ENCODE measurements around the gene TMEM220. TPM values are rescaled to one million over a fixed set of nuclear protein-coding genes. Genes with fewer than 3 reads are reported as not detected.

Gene TMEM220
- total and polyA plus RNA-seq, 2 experiments from 2014 or later = 3.1 to 7.8 TPM

DNA sequence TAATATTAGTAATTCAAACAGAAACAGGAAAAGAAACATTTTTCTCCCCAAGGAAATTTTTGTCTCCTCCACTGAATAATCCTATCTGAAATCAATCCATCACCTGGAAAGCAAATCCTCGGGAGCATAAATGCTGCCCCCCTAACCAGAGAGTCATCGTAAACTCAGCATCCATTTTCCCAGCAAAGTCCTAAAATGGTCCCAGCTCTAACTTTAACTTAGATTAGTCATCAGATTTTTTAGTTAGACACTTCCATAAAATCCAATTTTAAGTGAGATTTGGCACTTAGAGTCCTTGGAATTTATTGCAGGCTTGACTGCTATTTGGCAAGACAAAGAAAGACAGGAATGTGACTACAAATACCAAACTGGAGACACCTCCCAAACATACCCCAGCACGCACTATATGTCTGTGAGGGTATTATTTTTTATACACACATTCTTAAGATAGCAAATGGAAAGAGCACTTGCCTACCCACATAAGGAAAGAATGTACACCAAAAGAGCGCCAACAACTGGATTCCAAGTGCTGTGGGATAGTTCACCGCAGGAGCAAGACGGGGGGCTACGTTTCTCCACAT lies 47.9 kb downstream of the TMEM220 start (continued):
- TF ChIP-seq JUNB (IDR thresholded peaks at IDR 0.05; ENCODE audit: unreplicated experiment) (no peak), NANOG (IDR thresholded peaks at IDR 0.05; ENCODE audit: borderline replicate concordance) (no peak), POLR2AphosphoS5 (IDR thresholded peaks at IDR 0.05; ENCODE audit: low read depth) (no peak), EZH2phosphoT487 (IDR thresholded peaks at IDR 0.05; ENCODE audit: unreplicated experiment) (no peak), STAT1 (IDR thresholded peaks at IDR 0.05; ENCODE audit: unreplicated experiment) (no peak), ZNF114 (CRISPR knock-in tag; IDR thresholded peaks at IDR 0.05) (no peak), ZNF331 (CRISPR knock-in tag; IDR thresholded peaks at IDR 0.05; ENCODE audit: low read depth) (no peak), EZH2 (IDR thresholded peaks at IDR 0.05; ENCODE audit: low read depth, unreplicated experiment) (no peak)
- TF ChIP-seq, protein P1, sequence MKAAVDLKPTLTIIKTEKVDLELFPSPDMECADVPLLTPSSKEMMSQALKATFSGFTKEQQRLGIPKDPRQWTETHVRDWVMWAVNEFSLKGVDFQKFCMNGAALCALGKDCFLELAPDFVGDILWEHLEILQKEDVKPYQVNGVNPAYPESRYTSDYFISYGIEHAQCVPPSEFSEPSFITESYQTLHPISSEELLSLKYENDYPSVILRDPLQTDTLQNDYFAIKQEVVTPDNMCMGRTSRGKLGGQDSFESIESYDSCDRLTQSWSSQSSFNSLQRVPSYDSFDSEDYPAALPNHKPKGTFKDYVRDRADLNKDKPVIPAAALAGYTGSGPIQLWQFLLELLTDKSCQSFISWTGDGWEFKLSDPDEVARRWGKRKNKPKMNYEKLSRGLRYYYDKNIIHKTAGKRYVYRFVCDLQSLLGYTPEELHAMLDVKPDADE (IDR thresholded peaks at IDR 0.05) = no peak
- TF ChIP-seq, protein P2, sequence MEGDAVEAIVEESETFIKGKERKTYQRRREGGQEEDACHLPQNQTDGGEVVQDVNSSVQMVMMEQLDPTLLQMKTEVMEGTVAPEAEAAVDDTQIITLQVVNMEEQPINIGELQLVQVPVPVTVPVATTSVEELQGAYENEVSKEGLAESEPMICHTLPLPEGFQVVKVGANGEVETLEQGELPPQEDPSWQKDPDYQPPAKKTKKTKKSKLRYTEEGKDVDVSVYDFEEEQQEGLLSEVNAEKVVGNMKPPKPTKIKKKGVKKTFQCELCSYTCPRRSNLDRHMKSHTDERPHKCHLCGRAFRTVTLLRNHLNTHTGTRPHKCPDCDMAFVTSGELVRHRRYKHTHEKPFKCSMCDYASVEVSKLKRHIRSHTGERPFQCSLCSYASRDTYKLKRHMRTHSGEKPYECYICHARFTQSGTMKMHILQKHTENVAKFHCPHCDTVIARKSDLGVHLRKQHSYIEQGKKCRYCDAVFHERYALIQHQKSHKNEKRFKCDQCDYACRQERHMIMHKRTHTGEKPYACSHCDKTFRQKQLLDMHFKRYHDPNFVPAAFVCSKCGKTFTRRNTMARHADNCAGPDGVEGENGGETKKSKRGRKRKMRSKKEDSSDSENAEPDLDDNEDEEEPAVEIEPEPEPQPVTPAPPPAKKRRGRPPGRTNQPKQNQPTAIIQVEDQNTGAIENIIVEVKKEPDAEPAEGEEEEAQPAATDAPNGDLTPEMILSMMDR (conservative IDR thresholded peaks at IDR 0.05; ENCODE audit: low read depth in 2 of 2) = no peak
- TF ChIP-seq, protein P3, sequence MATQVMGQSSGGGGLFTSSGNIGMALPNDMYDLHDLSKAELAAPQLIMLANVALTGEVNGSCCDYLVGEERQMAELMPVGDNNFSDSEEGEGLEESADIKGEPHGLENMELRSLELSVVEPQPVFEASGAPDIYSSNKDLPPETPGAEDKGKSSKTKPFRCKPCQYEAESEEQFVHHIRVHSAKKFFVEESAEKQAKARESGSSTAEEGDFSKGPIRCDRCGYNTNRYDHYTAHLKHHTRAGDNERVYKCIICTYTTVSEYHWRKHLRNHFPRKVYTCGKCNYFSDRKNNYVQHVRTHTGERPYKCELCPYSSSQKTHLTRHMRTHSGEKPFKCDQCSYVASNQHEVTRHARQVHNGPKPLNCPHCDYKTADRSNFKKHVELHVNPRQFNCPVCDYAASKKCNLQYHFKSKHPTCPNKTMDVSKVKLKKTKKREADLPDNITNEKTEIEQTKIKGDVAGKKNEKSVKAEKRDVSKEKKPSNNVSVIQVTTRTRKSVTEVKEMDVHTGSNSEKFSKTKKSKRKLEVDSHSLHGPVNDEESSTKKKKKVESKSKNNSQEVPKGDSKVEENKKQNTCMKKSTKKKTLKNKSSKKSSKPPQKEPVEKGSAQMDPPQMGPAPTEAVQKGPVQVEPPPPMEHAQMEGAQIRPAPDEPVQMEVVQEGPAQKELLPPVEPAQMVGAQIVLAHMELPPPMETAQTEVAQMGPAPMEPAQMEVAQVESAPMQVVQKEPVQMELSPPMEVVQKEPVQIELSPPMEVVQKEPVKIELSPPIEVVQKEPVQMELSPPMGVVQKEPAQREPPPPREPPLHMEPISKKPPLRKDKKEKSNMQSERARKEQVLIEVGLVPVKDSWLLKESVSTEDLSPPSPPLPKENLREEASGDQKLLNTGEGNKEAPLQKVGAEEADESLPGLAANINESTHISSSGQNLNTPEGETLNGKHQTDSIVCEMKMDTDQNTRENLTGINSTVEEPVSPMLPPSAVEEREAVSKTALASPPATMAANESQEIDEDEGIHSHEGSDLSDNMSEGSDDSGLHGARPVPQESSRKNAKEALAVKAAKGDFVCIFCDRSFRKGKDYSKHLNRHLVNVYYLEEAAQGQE (IDR thresholded peaks at IDR 0.05; ENCODE audit: unreplicated experiment) = no peak

DNA sequence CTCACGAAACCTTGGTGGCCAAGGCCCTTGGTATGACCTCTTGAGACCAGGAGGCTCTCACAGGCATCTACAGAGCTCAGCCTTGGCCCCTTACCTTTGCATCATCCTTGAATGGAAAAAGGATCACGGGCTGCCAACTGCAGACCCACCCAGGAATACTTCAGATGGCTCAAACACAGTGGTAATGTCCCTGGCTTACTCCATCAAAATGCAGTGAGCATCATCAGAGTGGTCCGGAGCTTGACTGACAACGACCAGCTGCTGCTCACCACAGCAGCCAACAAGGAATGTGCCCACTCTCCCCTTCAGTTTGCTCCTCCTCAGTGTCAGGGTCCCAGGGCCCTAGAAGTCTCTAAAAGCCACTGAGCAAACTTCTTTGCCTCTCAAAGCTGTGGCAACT lies 55.1 kb downstream of the TMEM220 start:
- H3K79me2 ChIP-seq (replicated peaks; ENCODE audit: insufficient read depth) = 0 out of 2 replicates have a peak, but pooled peaks cover 4% of the 10 kb centered on the region
- no peaks in the 10 kb centered on the region for H3K9me3 Mint-ChIP-seq
- ATAC-seq (no peak), DNase-seq (ENCODE audit: low spot score) (no peak)
- no peak overlapping the region for H3K4me3 ChIP-seq
- H3K4me1 Mint-ChIP-seq = no peaks in the 10 kb centered on the region
- no peak overlapping the region for H3K27ac ChIP-seq (ENCODE audit: low read depth)
- H3K9me2 ChIP-seq (ENCODE audit: insufficient read depth) = no peaks in the 10 kb centered on the region
- H3K36me3 ChIP-seq (ENCODE audit: insufficient read depth) = peaks cover 19% of the 10 kb centered on the region; the same call in 1 of the 2 replicates
- H3K4me1 ChIP-seq (ENCODE audit: insufficient read depth) = no peaks in the 10 kb centered on the region
- H3K4me2 ChIP-seq = no peak overlapping the region
- H3F3A ChIP-seq (replicated peaks; ENCODE audit: low read depth) = no peaks in the 10 kb centered on the region
- H2AFZ ChIP-seq = no peak overlapping the region
- H3K36me3 Mint-ChIP-seq (ENCODE audit: low read depth) = peaks cover 53% of the 10 kb centered on the region
- H3K27ac Mint-ChIP-seq = no peak overlapping the region
- H3K4me3 Mint-ChIP-seq = no peak overlapping the region
- peaks cover 2% of the 10 kb centered on the region for H3K27me3 Mint-ChIP-seq (ENCODE audit: insufficient read depth, low read depth, poor library complexity)
- no peaks in the 10 kb centered on the region for H3K27me3 ChIP-seq (ENCODE audit: insufficient read depth)
- no peaks in the 10 kb centered on the region; the same call in 1 of the 2 replicates for H4K20me1 ChIP-seq (replicated peaks; ENCODE audit: insufficient read depth)
- TF ChIP-seq JUNB (IDR thresholded peaks at IDR 0.05; ENCODE audit: unreplicated experiment) = no peak
- no peak for TF ChIP-seq POLR2AphosphoS5 (IDR thresholded peaks at IDR 0.05; ENCODE audit: low read depth)
- TF ChIP-seq ZNF331 (CRISPR knock-in tag; IDR thresholded peaks at IDR 0.05; ENCODE audit: low read depth) = no peak
- TF ChIP-seq NANOG (IDR thresholded peaks at IDR 0.05; ENCODE audit: borderline replicate concordance) = no peak
- TF ChIP-seq EZH2phosphoT487 (IDR thresholded peaks at IDR 0.05; ENCODE audit: unreplicated experiment) = no peak
- TF ChIP-seq, protein P3 (IDR thresholded peaks at IDR 0.05; ENCODE audit: unreplicated experiment) = no peak
- TF ChIP-seq, protein P1 (IDR thresholded peaks at IDR 0.05) = no peak
- TF ChIP-seq, protein P2 (conservative IDR thresholded peaks at IDR 0.05; ENCODE audit: low read depth in 2 of 2) = no peak
- TF ChIP-seq STAT1 (IDR thresholded peaks at IDR 0.05; ENCODE audit: unreplicated experiment) = no peak

Data from GM23338 (cell line).